ENCODE data around the gene BAIAP2L1. TPM values are rescaled to one million over a fixed set of nuclear protein-coding genes. Genes with fewer than 3 reads are reported as not detected.

The BAIAP2L1 gene
- total RNA-seq, 1 experiment from 2014 or later: 60.9 TPM

- TF ChIP-seq CTCF (IDR thresholded peaks at IDR 0.05; ENCODE audit: insufficient read depth in 1 of 2, low read depth in 1 of 2, low read length in 1 of 2, severe bottlenecking in 1 of 2, unreplicated experiment in 1 of 2): no peak
- POLR2A ChIA-PET: no interaction called here
- CTCF ChIA-PET: no interaction called here
- Histone ChIP-seq H3K9me3 (peaks cover 4% of the 10 kb centered on the region; the same call in 1 of the 2 replicates), H3K27me3 (replicated peaks; ENCODE audit: control insufficient read depth, insufficient read depth, low read length) (no peaks in the 10 kb centered on the region), H3K36me3 (ENCODE audit: control insufficient read depth, insufficient read depth, low read length) (no peaks in the 10 kb centered on the region), H3K4me1 (no peaks in the 10 kb centered on the region), H3K4me3 (ENCODE audit: low read depth, low read length) (no peak overlapping the region)
- no peak for DNase-seq
- Mint-ChIP-seq H3K27me3 (ENCODE audit: insufficient read depth, unreplicated experiment) (peaks cover 5% of the 10 kb centered on the region), H3K4me3 (ENCODE audit: unreplicated experiment) (no peak overlapping the region), H3K36me3 (ENCODE audit: insufficient read depth, unreplicated experiment) (no peaks in the 10 kb centered on the region), H3K27ac (ENCODE audit: unreplicated experiment) (no peak overlapping the region), H3K9me3 (ENCODE audit: unreplicated experiment) (peaks cover 10% of the 10 kb centered on the region), H3K4me1 (ENCODE audit: low read depth, unreplicated experiment) (no peaks in the 10 kb centered on the region)
- BruUV-seq (replicated peaks): no TSS peak
- intact Hi-C loops (cut with micrococcal nuclease; ENCODE audit: unreplicated experiment): no loop called here
Measured at GRCh38 chr7:98439484-98439883, 38.6 kb upstream of the BAIAP2L1 start.

- no peaks in the 10 kb centered on the region for H3K27me3 ChIP-seq (replicated peaks; ENCODE audit: control insufficient read depth, insufficient read depth, low read length)
- TF ChIP-seq CTCF (IDR thresholded peaks at IDR 0.05; ENCODE audit: insufficient read depth in 1 of 2, low read depth in 1 of 2, low read length in 1 of 2, severe bottlenecking in 1 of 2, unreplicated experiment in 1 of 2): no peak
- no peaks in the 10 kb centered on the region for H3K36me3 Mint-ChIP-seq (ENCODE audit: insufficient read depth, unreplicated experiment)
- no peak overlapping the region for H3K4me3 ChIP-seq (ENCODE audit: low read depth, low read length)
- H3K9me3 ChIP-seq: no peaks in the 10 kb centered on the region
- ChIA-PET POLR2A (no interaction called here), CTCF (no interaction called here)
- intact Hi-C loops (cut with micrococcal nuclease; ENCODE audit: unreplicated experiment): no loop called here
- no peak overlapping the region for H3K27ac Mint-ChIP-seq (ENCODE audit: unreplicated experiment)
- no peak overlapping the region for H3K4me3 Mint-ChIP-seq (ENCODE audit: unreplicated experiment)
- no TSS peak for BruUV-seq (replicated peaks)
- no peak for DNase-seq
- no peaks in the 10 kb centered on the region for H3K4me1 ChIP-seq
- no peaks in the 10 kb centered on the region for H3K4me1 Mint-ChIP-seq (ENCODE audit: low read depth, unreplicated experiment)
- peaks cover under 1% of the 10 kb centered on the region for H3K9me3 Mint-ChIP-seq (ENCODE audit: unreplicated experiment)
- peaks cover 2% of the 10 kb centered on the region for H3K27me3 Mint-ChIP-seq (ENCODE audit: insufficient read depth, unreplicated experiment)
- no peaks in the 10 kb centered on the region for H3K36me3 ChIP-seq (ENCODE audit: control insufficient read depth, insufficient read depth, low read length)
Measured at GRCh38 chr7:98434087-98434486, 33.2 kb upstream of the BAIAP2L1 start.

GRCh38 chr7:98429799-98430198 is 28.9 kb upstream of the BAIAP2L1 start:
- Mint-ChIP-seq H3K27me3 (ENCODE audit: insufficient read depth, unreplicated experiment) (no peaks in the 10 kb centered on the region), H3K9me3 (ENCODE audit: unreplicated experiment) (no peaks in the 10 kb centered on the region), H3K27ac (ENCODE audit: unreplicated experiment) (no peak overlapping the region), H3K4me3 (ENCODE audit: unreplicated experiment) (no peak overlapping the region), H3K4me1 (ENCODE audit: low read depth, unreplicated experiment) (no peaks in the 10 kb centered on the region), H3K36me3 (ENCODE audit: insufficient read depth, unreplicated experiment) (no peaks in the 10 kb centered on the region)
- H3K4me3 ChIP-seq (ENCODE audit: low read depth, low read length): no peak overlapping the region
- H3K36me3 ChIP-seq (ENCODE audit: control insufficient read depth, insufficient read depth, low read length): no peaks in the 10 kb centered on the region
- H3K4me1 ChIP-seq: no peaks in the 10 kb centered on the region
- H3K27me3 ChIP-seq (replicated peaks; ENCODE audit: control insufficient read depth, insufficient read depth, low read length): no peaks in the 10 kb centered on the region
- TF ChIP-seq CTCF (IDR thresholded peaks at IDR 0.05; ENCODE audit: insufficient read depth in 1 of 2, low read depth in 1 of 2, low read length in 1 of 2, severe bottlenecking in 1 of 2, unreplicated experiment in 1 of 2): no peak
- intact Hi-C loops (cut with micrococcal nuclease; ENCODE audit: unreplicated experiment): no loop called here
- no TSS peak for BruUV-seq (replicated peaks)
- DNase-seq: no peak
- H3K9me3 ChIP-seq: no peaks in the 10 kb centered on the region
- CTCF ChIA-PET: interaction anchor here (0.6 kb wide), 1 partner anchor 399 kb away, joined by 5 read pairs; no protein-coding TSS in a partner anchor
- POLR2A ChIA-PET: no interaction called here
